Astrocyte (in vitro differentiated cells and primary cell): ENCODE measurements around the gene HBB. TPM values are rescaled to one million over a fixed set of nuclear protein-coding genes. Genes with fewer than 3 reads are reported as not detected.

Experiments
- DNase-seq: peaks from one replicate; pipeline ENCODE4 v3.0.0-alpha.2; 2010; ENCODE audit warnings: low read depth
- FAIRE-seq: peaks from 2 replicates; lab custom pipeline; 2011; peaks lifted over from hg19 to GRCh38; lab: Jason Lieb, UNC
- H2AFZ ChIP-seq: 2 replicates; pipeline ENCODE4 v1.6.0; 2012; ENCODE audit warnings: low read depth, low read length, inconsistent platforms
- H3K27ac ChIP-seq: 2 replicates; pipeline ENCODE4 v1.5.1; 2011; ENCODE audit warnings: low read depth, low read length, inconsistent platforms
- H3K27me3 ChIP-seq: 2 replicates; pipeline ENCODE4 v1.6.0; 2011; ENCODE audit warnings: low read length, inconsistent platforms; ENCODE audit not compliant: insufficient read depth
- H3K36me3 ChIP-seq: 2 replicates; pipeline ENCODE4 v1.5.1; 2011; ENCODE audit warnings: low read length, inconsistent platforms; ENCODE audit not compliant: insufficient read depth
- H3K4me1 ChIP-seq: 2 replicates; pipeline ENCODE4 v1.5.1; 2011; ENCODE audit warnings: low read length, inconsistent platforms; ENCODE audit not compliant: insufficient read depth
- H3K4me2 ChIP-seq: 2 replicates; pipeline ENCODE4 v1.6.0; 2012; ENCODE audit warnings: low read length, inconsistent platforms
- H3K4me3 ChIP-seq: 2 replicates; pipeline ENCODE4 v1.5.1; 2011; ENCODE audit warnings: low read depth, mild to moderate bottlenecking, low read length, inconsistent platforms; ENCODE audit not compliant: insufficient read depth
- H3K79me2 ChIP-seq: 2 replicates; pipeline ENCODE4 v1.6.0; 2012; ENCODE audit warnings: mild to moderate bottlenecking, low read length, inconsistent platforms; ENCODE audit not compliant: insufficient read depth
- H3K9ac ChIP-seq: 2 replicates; pipeline ENCODE4 v1.6.0; 2012; ENCODE audit warnings: mild to moderate bottlenecking, low read length, inconsistent platforms
- H3K9me3 ChIP-seq: 2 replicates; pipeline ENCODE4 v1.5.1; 2012; ENCODE audit warnings: low read depth, mild to moderate bottlenecking, low read length, inconsistent platforms; ENCODE audit not compliant: insufficient read depth
- H4K20me1 ChIP-seq: 2 replicates; pipeline ENCODE4 v1.6.0; 2012; ENCODE audit warnings: low read length, inconsistent platforms; ENCODE audit not compliant: insufficient read depth
- H3K27ac Mint-ChIP-seq: one replicate; pipeline ENCODE4 v1.8.0; 2021; ENCODE audit warnings: mild to moderate bottlenecking, mixed read lengths; ENCODE audit not compliant: unreplicated experiment
- H3K27me3 Mint-ChIP-seq: one replicate; pipeline ENCODE4 v1.8.0; 2021; ENCODE audit warnings: low read depth, mixed read lengths; ENCODE audit not compliant: unreplicated experiment
- H3K36me3 Mint-ChIP-seq: one replicate; pipeline ENCODE4 v1.8.0; 2021; ENCODE audit warnings: low read depth, mixed read lengths; ENCODE audit not compliant: unreplicated experiment
- H3K4me1 Mint-ChIP-seq: one replicate; pipeline ENCODE4 v1.8.0; 2021; ENCODE audit warnings: low read depth, mixed read lengths; ENCODE audit not compliant: unreplicated experiment
- H3K4me3 Mint-ChIP-seq: one replicate; pipeline ENCODE4 v1.8.0; 2021; ENCODE audit warnings: mild to moderate bottlenecking, moderate library complexity, mixed read lengths; ENCODE audit not compliant: unreplicated experiment
- H3K9me3 Mint-ChIP-seq: one replicate; pipeline ENCODE4 v1.8.0; 2021; ENCODE audit warnings: mild to moderate bottlenecking, mixed read lengths; ENCODE audit not compliant: unreplicated experiment
- CTCF ChIP-seq: IDR thresholded peaks from 2 replicates; pipeline ENCODE4 v1.5.1; 2011; ENCODE audit warnings: low read depth, mild to moderate bottlenecking, inconsistent platforms, low read length, moderate library complexity; ENCODE audit not compliant: insufficient read depth
- EZH2 ChIP-seq: IDR thresholded peaks from 2 replicates; pipeline ENCODE4 v1.6.1; 2012; ENCODE audit warnings: mild to moderate bottlenecking, low read length, inconsistent platforms; ENCODE audit not compliant: insufficient read depth
- total RNA-seq: library from RNA; stranded (reverse); gene quantifications from 2 replicates; pipeline ENCODE4 v1.2.1, GENCODE V29; 2021

HBB gene
- total RNA-seq, 1 donor from 2014 or later = not detected

GRCh38 chr11:5266609-5267008, 39.7 kb upstream of the HBB start:
- H3K27me3 ChIP-seq = peaks cover 3% of the 10 kb centered on the region
- TF ChIP-seq EZH2 = no peak
- no peak for TF ChIP-seq CTCF
- H3K79me2 ChIP-seq = no peaks in the 10 kb centered on the region
- no peaks in the 10 kb centered on the region for H3K36me3 ChIP-seq
- H3K27ac Mint-ChIP-seq = no peak overlapping the region
- no peaks in the 10 kb centered on the region for H4K20me1 ChIP-seq
- H2AFZ ChIP-seq = no peak overlapping the region
- H3K27ac ChIP-seq = no peak overlapping the region
- no peaks in the 10 kb centered on the region for H3K4me1 ChIP-seq
- no peak for DNase-seq
- peaks cover 2% of the 10 kb centered on the region for H3K9me3 Mint-ChIP-seq
- no peak overlapping the region for H3K4me3 Mint-ChIP-seq
- no peak overlapping the region for H3K4me3 ChIP-seq
- H3K4me1 Mint-ChIP-seq = no peaks in the 10 kb centered on the region
- FAIRE-seq = no peak
- H3K27me3 Mint-ChIP-seq = no peaks in the 10 kb centered on the region
- H3K9me3 ChIP-seq = no peaks in the 10 kb centered on the region
- no peak overlapping the region for H3K4me2 ChIP-seq
- no peak overlapping the region for H3K9ac ChIP-seq
- H3K36me3 Mint-ChIP-seq = no peaks in the 10 kb centered on the region

- no peaks in the 10 kb centered on the region for H4K20me1 ChIP-seq
- H3K9me3 ChIP-seq = no peaks in the 10 kb centered on the region
- no peaks in the 10 kb centered on the region for H3K4me1 Mint-ChIP-seq
- TF ChIP-seq EZH2 (no peak), CTCF (no peak)
- no peaks in the 10 kb centered on the region for H3K36me3 Mint-ChIP-seq
- no peak overlapping the region for H3K27ac ChIP-seq
- H3K27ac Mint-ChIP-seq = no peak overlapping the region
- H3K27me3 Mint-ChIP-seq = no peaks in the 10 kb centered on the region
- no peak overlapping the region for H3K9ac ChIP-seq
- H3K36me3 ChIP-seq = no peaks in the 10 kb centered on the region
- H3K79me2 ChIP-seq = no peaks in the 10 kb centered on the region
- H3K4me2 ChIP-seq = no peak overlapping the region
- FAIRE-seq (no peak), DNase-seq (no peak)
- no peak overlapping the region for H3K4me3 ChIP-seq
- no peak overlapping the region for H2AFZ ChIP-seq
- no peak overlapping the region for H3K4me3 Mint-ChIP-seq
- no peaks in the 10 kb centered on the region for H3K4me1 ChIP-seq
- peaks cover 3% of the 10 kb centered on the region for H3K27me3 ChIP-seq
- H3K9me3 Mint-ChIP-seq = peaks cover 2% of the 10 kb centered on the region
These were observed 39.0 kb upstream of the HBB start for GRCh38 chr11:5265832-5266231.

GRCh38 chr11:5258543-5259262, 31.8 kb upstream of the HBB start:
- Histone ChIP-seq H2AFZ (no peak overlapping the region), H3K79me2 (no peaks in the 10 kb centered on the region), H3K4me1 (no peaks in the 10 kb centered on the region), H3K27ac (no peak overlapping the region), H3K27me3 (no peaks in the 10 kb centered on the region), H3K9me3 (no peaks in the 10 kb centered on the region), H4K20me1 (no peaks in the 10 kb centered on the region), H3K4me3 (no peak overlapping the region), H3K36me3 (no peaks in the 10 kb centered on the region), H3K9ac (no peak overlapping the region), H3K4me2 (no peak overlapping the region)
- H3K4me3 Mint-ChIP-seq = no peak overlapping the region
- FAIRE-seq = no peak
- no peak for DNase-seq
- no peaks in the 10 kb centered on the region for H3K27me3 Mint-ChIP-seq
- H3K36me3 Mint-ChIP-seq = peaks cover 4% of the 10 kb centered on the region
- peaks cover 7% of the 10 kb centered on the region for H3K9me3 Mint-ChIP-seq
- TF ChIP-seq CTCF (no peak), EZH2 (no peak)
- no peaks in the 10 kb centered on the region for H3K4me1 Mint-ChIP-seq
- H3K27ac Mint-ChIP-seq = no peak overlapping the region
